Keratinocyte (primary cell): ENCODE measurements around the gene GPR37L1.

Experiments used
- EZH2 ChIP-seq: IDR thresholded peaks from one replicate; pipeline ENCODE4 v1.6.1; 2012; ENCODE audit warnings: inconsistent platforms, mild to moderate bottlenecking, low read length, moderate library complexity
- TF ChIP-seq, protein P1 (sequence below), 3 experiments: IDR thresholded peaks in 1 of 3; conservative IDR thresholded peaks in 1 of 3; optimal IDR thresholded peaks in 1 of 3; 2 replicates in 2 of 3; 3 replicates in 1 of 3; pipeline versions ENCODE3 to v1.5.1; 2011; ENCODE audit warnings: low read length in 3 of 3, mild to moderate bottlenecking in 3 of 3, moderate library complexity in 2 of 3, control low read depth in 1 of 3, inconsistent platforms in 1 of 3; ENCODE audit not compliant: insufficient read depth in 2 of 3; ENCODE audit errors: extremely low read depth in 1 of 3

DNA sequence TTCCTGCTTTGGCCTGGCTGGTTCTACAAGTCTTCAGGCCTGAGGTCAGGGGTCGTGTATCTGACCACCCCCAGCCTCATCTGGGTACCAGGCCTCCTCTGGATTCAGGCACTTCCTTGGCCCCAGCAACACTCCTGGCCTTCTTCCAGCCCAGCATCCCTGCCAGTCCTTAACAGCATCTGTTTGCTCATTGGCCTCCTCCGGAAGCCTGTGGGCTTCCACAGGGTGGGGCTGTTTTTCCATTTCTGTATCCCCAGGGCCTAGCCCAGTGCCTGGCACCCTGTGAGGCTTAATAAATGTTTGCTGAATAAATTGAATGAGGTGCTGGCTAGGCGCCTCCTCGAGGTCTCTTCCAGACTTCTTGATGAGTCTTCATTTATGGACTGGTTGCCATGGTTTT, 21.5 kb upstream of the GPR37L1 start:
- TF ChIP-seq, protein P1, sequence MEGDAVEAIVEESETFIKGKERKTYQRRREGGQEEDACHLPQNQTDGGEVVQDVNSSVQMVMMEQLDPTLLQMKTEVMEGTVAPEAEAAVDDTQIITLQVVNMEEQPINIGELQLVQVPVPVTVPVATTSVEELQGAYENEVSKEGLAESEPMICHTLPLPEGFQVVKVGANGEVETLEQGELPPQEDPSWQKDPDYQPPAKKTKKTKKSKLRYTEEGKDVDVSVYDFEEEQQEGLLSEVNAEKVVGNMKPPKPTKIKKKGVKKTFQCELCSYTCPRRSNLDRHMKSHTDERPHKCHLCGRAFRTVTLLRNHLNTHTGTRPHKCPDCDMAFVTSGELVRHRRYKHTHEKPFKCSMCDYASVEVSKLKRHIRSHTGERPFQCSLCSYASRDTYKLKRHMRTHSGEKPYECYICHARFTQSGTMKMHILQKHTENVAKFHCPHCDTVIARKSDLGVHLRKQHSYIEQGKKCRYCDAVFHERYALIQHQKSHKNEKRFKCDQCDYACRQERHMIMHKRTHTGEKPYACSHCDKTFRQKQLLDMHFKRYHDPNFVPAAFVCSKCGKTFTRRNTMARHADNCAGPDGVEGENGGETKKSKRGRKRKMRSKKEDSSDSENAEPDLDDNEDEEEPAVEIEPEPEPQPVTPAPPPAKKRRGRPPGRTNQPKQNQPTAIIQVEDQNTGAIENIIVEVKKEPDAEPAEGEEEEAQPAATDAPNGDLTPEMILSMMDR (optimal IDR thresholded peaks at IDR 0.05 in 1 of 3, IDR thresholded peaks at IDR 0.05 in 1 of 3, conservative IDR thresholded peaks at IDR 0.05 in 1 of 3; ENCODE audit: extremely low read depth in 1 of 3, insufficient read depth in 2 of 3, low read length in 3 of 3) = no peak
- no peak for TF ChIP-seq EZH2
